WTC11 (cell line): ENCODE results near the gene CCDC183. TPM values are rescaled to one million over a fixed set of nuclear protein-coding genes. Genes with fewer than 3 reads are reported as not detected.

Experiments used
- ATAC-seq: fragments of 200-7000 bp; cut with Tn5 transposase; 2 replicates; pipeline ENCODE4 v1.10.0; 2021; ENCODE audit warnings: mild to moderate bottlenecking, moderate library complexity
- CTCF ChIA-PET: fragments of 300-600 bp; sonication (Branson Sonifier 250); formaldehyde crosslinking; loops from one replicate; lab custom pipeline; 2021; ENCODE audit warnings: antibody characterized with exemption; lab: Charles Lee
- POLR2A ChIA-PET: fragments of 350-600 bp; sonication (Branson Sonifier 250); formaldehyde crosslinking; loops from one replicate; lab custom pipeline; 2021; ENCODE audit warnings: antibody characterized with exemption; lab: Charles Lee
- DNase-seq: peaks from one replicate; pipeline ENCODE4 v3.0.0; 2021; ENCODE audit warnings: low spot score
- H3K27ac Mint-ChIP-seq: 2 replicates; pipeline ENCODE4 v1.8.0; 2021; ENCODE audit warnings: mixed read lengths
- H3K27me3 Mint-ChIP-seq: 2 replicates; pipeline ENCODE4 v1.8.0; 2021; ENCODE audit warnings: low read depth, mild to moderate bottlenecking, moderate library complexity, mixed read lengths
- H3K36me3 Mint-ChIP-seq: 2 replicates; pipeline ENCODE4 v1.8.0; 2021; ENCODE audit warnings: mixed read lengths
- H3K4me1 Mint-ChIP-seq: 2 replicates; pipeline ENCODE4 v1.8.0; 2022; ENCODE audit warnings: mixed read lengths
- H3K4me3 Mint-ChIP-seq: 2 replicates; pipeline ENCODE4 v1.8.0; 2021; ENCODE audit warnings: mild to moderate bottlenecking, moderate library complexity, mixed read lengths
- H3K9me3 Mint-ChIP-seq: 2 replicates; pipeline ENCODE4 v1.8.0; 2021; ENCODE audit warnings: mixed read lengths
- AFF4 ChIP-seq: sonication (generic); formaldehyde crosslinking; IDR thresholded peaks from 2 replicates; pipeline ENCODE4 v1.8.1; 2023; ENCODE audit warnings: mild to moderate bottlenecking, missing genetic modification reagents, borderline replicate concordance
- E2F4 ChIP-seq: sonication (generic); formaldehyde crosslinking; IDR thresholded peaks from 2 replicates; pipeline ENCODE4 v1.8.1; 2022; ENCODE audit warnings: low read depth, mild to moderate bottlenecking, moderate library complexity, missing genetic modification reagents, borderline replicate concordance
- ELF4 ChIP-seq: sonication (generic); formaldehyde crosslinking; IDR thresholded peaks from 2 replicates; pipeline ENCODE4 v1.8.1; 2022; ENCODE audit warnings: low read depth, mild to moderate bottlenecking, moderate library complexity, missing genetic modification reagents
- EMX1 ChIP-seq: fragments of 250-450 bp; sonication (Bioruptor Pico); IDR thresholded peaks from 2 replicates; pipeline ENCODE4 v1.8.0; 2021; ENCODE audit warnings: mild to moderate bottlenecking
- FOXJ3 ChIP-seq: sonication (generic); formaldehyde crosslinking; IDR thresholded peaks from 2 replicates; pipeline ENCODE4 v1.9.0; 2021; ENCODE audit warnings: missing genetic modification reagents, mild to moderate bottlenecking, borderline replicate concordance
- GABPB1 ChIP-seq: sonication (generic); formaldehyde crosslinking; IDR thresholded peaks from 2 replicates; pipeline ENCODE4 v1.8.1; 2023; ENCODE audit warnings: mild to moderate bottlenecking, missing genetic modification reagents
- HMGA2 ChIP-seq: fragments of 250-450 bp; sonication (Bioruptor Pico); IDR thresholded peaks from 2 replicates; pipeline ENCODE4 v1.4.0; 2021; ENCODE audit warnings: mild to moderate bottlenecking, moderate library complexity
- JUN ChIP-seq: sonication (generic); formaldehyde crosslinking; IDR thresholded peaks from 2 replicates; pipeline ENCODE4 v1.8.0; 2023; ENCODE audit warnings: mild to moderate bottlenecking, missing genetic modification reagents
- KAT7 ChIP-seq: sonication (generic); formaldehyde crosslinking; IDR thresholded peaks from 2 replicates; pipeline ENCODE4 v1.8.1; 2023; ENCODE audit warnings: missing genetic modification reagents, mild to moderate bottlenecking, borderline replicate concordance
- MLX ChIP-seq: sonication (generic); formaldehyde crosslinking; IDR thresholded peaks from 2 replicates; pipeline ENCODE4 v1.8.1; 2023; ENCODE audit warnings: mild to moderate bottlenecking, missing genetic modification reagents, moderate library complexity
- NFATC4 ChIP-seq: fragments of 250-450 bp; sonication (Bioruptor Pico); IDR thresholded peaks from 2 replicates; pipeline ENCODE4 v1.9.0; 2021; ENCODE audit warnings: mild to moderate bottlenecking
- NFE2L1 ChIP-seq: sonication (generic); formaldehyde crosslinking; IDR thresholded peaks from 2 replicates; pipeline ENCODE4 v1.8.1; 2023; ENCODE audit warnings: missing genetic modification reagents
- NFYB ChIP-seq: sonication (generic); formaldehyde crosslinking; conservative IDR thresholded peaks from 2 replicates; pipeline ENCODE4 v1.8.0; 2022; ENCODE audit warnings: low read depth, missing genetic modification reagents
- OVOL2 ChIP-seq: fragments of 250-450 bp; sonication (Bioruptor Pico); IDR thresholded peaks from 2 replicates; pipeline ENCODE4 v1.9.0; 2021; ENCODE audit warnings: mild to moderate bottlenecking, borderline replicate concordance
- PRRX2 ChIP-seq: fragments of 250-450 bp; sonication (Bioruptor Pico); IDR thresholded peaks from 2 replicates; pipeline ENCODE4 v1.8.0; 2021; ENCODE audit warnings: mild to moderate bottlenecking
- SMAD3 ChIP-seq: sonication (generic); formaldehyde crosslinking; IDR thresholded peaks from 2 replicates; pipeline ENCODE4 v1.8.0; 2022; ENCODE audit warnings: missing genetic modification reagents, mild to moderate bottlenecking, borderline replicate concordance
- TCF7 ChIP-seq: sonication (generic); formaldehyde crosslinking; IDR thresholded peaks from 2 replicates; pipeline ENCODE4 v1.8.0; 2022; ENCODE audit warnings: mild to moderate bottlenecking, low read depth, missing genetic modification reagents, moderate library complexity
- TEAD1 ChIP-seq: sonication (generic); formaldehyde crosslinking; IDR thresholded peaks from 2 replicates; pipeline ENCODE4 v1.8.0; 2022; ENCODE audit warnings: mild to moderate bottlenecking, missing genetic modification reagents
- TEAD4 ChIP-seq: sonication (generic); formaldehyde crosslinking; IDR thresholded peaks from 2 replicates; pipeline ENCODE4 v1.8.0; 2022; ENCODE audit warnings: mild to moderate bottlenecking, missing genetic modification reagents
- USF1 ChIP-seq: sonication (generic); formaldehyde crosslinking; IDR thresholded peaks from 2 replicates; pipeline ENCODE4 v1.8.0; 2022; ENCODE audit warnings: mild to moderate bottlenecking, missing genetic modification reagents
- ZNF121 ChIP-seq: sonication (generic); formaldehyde crosslinking; IDR thresholded peaks from 2 replicates; pipeline ENCODE4 v1.8.0; 2023; ENCODE audit warnings: missing genetic modification reagents
- ZNF138 ChIP-seq: sonication (generic); formaldehyde crosslinking; conservative IDR thresholded peaks from 2 replicates; pipeline ENCODE4 v1.8.1; 2022; ENCODE audit warnings: mild to moderate bottlenecking, moderate library complexity, missing genetic modification reagents
- ZNF232 ChIP-seq: sonication (generic); formaldehyde crosslinking; IDR thresholded peaks from 2 replicates; pipeline ENCODE4 v1.8.0; 2022; ENCODE audit warnings: mild to moderate bottlenecking, missing genetic modification reagents
- ZNF317 ChIP-seq: sonication (generic); formaldehyde crosslinking; IDR thresholded peaks from 2 replicates; pipeline ENCODE4 v1.8.1; 2023; ENCODE audit warnings: low read depth, mild to moderate bottlenecking, moderate library complexity, missing genetic modification reagents, borderline replicate concordance
- ZNF671 ChIP-seq: fragments of 250-450 bp; sonication (Bioruptor Pico); IDR thresholded peaks from 2 replicates; pipeline ENCODE4 v1.8.0; 2021; ENCODE audit warnings: mild to moderate bottlenecking
- total RNA-seq: library from RNA; stranded (reverse); gene quantifications from 3 replicates; pipeline ENCODE4 v1.2.3, GENCODE V29; 2021
- TF ChIP-seq, protein P1 (sequence below): fragments of 250-450 bp; sonication (Bioruptor Pico); IDR thresholded peaks from 2 replicates; pipeline ENCODE4 v2.1.2; 2022; ENCODE audit warnings: mild to moderate bottlenecking, moderate library complexity
- TF ChIP-seq, protein P2 (sequence below): sonication (generic); formaldehyde crosslinking; IDR thresholded peaks from 2 replicates; pipeline ENCODE4 v1.8.0; 2022; ENCODE audit warnings: mild to moderate bottlenecking, missing genetic modification reagents
- TF ChIP-seq, protein P3 (sequence below): sonication (generic); formaldehyde crosslinking; IDR thresholded peaks from 2 replicates; pipeline ENCODE4 v1.8.1; 2023; ENCODE audit warnings: mild to moderate bottlenecking, missing genetic modification reagents, moderate library complexity

CCDC183 gene
- total RNA-seq, 1 experiment from 2014 or later: 2.1 TPM

DNA sequence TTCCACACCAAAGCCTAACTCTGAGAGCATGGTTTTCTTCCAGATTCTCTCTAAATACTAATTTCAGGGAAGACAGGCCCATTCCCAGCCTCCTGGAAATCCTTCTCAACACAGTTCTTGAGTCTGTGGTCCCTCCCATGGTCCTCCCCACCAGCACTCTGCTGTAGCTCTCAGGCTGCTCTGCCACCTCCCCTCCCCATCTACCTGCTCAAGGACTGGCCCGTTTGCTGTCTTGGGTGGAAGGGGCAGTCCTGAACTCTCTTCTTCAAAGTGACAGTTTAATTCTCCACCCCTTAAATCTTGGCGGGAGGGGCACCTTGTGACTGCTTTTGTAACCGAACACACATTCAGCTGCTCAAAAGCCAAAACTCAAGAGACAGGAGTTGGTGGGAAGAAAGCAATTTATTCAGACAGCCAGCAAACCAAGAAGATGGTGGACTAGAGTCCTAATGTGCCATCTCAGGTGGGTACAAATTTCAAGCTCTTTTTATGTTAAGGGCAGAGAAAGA is 24.2 kb upstream of the CCDC183 start:
- no peak for ATAC-seq
- DNase-seq: no peak
- POLR2A ChIA-PET: no interaction called here
- H3K4me1 Mint-ChIP-seq: peaks cover 5% of the 10 kb centered on the region; the same call in 1 of the 2 replicates
- no peak overlapping the region for H3K27ac Mint-ChIP-seq
- TF ChIP-seq SMAD3 (CRISPR knock-in tag) (no peak), TCF7 (CRISPR knock-in tag) (no peak), AFF4 (CRISPR knock-in tag) (no peak), ZNF121 (no peak), HMGA2 (CRISPR knock-in tag) (no peak), ELF4 (no peak), ZNF317 (CRISPR knock-in tag) (no peak), GABPB1 (no peak), TEAD4 (CRISPR knock-in tag) (no peak), TEAD1 (CRISPR knock-in tag) (no peak), ZNF671 (no peak), ZNF138 (CRISPR knock-in tag) (no peak), KAT7 (no peak), E2F4 (CRISPR knock-in tag) (no peak), JUN (no peak), NFE2L1 (CRISPR knock-in tag) (no peak), FOXJ3 (no peak)
- TF ChIP-seq, protein P1, sequence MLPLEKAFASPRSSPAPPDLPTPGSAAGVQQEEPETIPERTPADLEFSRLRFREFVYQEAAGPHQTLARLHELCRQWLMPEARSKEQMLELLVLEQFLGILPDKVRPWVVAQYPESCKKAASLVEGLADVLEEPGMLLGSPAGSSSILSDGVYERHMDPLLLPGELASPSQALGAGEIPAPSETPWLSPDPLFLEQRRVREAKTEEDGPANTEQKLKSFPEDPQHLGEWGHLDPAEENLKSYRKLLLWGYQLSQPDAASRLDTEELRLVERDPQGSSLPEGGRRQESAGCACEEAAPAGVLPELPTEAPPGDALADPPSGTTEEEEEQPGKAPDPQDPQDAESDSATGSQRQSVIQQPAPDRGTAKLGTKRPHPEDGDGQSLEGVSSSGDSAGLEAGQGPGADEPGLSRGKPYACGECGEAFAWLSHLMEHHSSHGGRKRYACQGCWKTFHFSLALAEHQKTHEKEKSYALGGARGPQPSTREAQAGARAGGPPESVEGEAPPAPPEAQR (CRISPR knock-in tag): no peak
- TF ChIP-seq, protein P2, sequence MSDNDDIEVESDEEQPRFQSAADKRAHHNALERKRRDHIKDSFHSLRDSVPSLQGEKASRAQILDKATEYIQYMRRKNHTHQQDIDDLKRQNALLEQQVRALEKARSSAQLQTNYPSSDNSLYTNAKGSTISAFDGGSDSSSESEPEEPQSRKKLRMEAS (CRISPR knock-in tag): no peak
- H3K4me3 Mint-ChIP-seq: no peak overlapping the region
- peaks cover 11% of the 10 kb centered on the region for H3K36me3 Mint-ChIP-seq
- H3K27me3 Mint-ChIP-seq: peaks cover 15% of the 10 kb centered on the region
- CTCF ChIA-PET: interaction anchor here (1.3 kb wide), 1 partner anchor 14 kb away, joined by 5 read pairs; the partner anchor contains the start of gene LCN8
- peaks cover 14% of the 10 kb centered on the region for H3K9me3 Mint-ChIP-seq

DNA sequence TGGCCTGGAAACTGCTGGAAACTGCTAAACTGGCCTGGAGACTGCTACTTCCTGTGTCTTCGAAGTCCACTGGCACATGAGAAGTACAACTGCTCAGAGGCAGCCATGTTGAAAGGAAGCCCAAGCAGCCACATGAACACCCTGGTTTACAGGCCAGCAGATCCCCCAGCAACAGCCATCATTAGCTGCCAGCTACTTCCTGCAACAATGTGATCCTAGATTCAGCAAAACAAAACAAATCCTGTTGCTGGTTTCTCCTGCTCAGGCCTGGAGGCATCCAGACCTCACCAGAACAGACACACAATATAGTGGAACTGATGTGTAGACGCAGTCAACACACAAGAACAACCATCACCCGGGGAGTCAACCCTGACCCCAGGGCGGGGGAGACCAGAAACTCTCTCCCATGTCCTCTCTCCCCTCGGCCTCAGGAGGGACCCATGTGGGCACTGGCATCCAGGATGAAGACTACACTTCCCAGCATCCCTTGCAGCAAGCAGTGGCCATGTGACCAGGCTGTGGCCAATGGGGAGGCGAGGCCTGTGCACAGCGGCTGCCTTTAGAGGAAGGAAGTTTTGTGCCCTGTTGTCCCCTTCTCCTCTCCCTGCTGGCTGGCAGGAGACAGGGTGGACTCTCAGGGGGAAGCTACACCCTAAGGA is 22.6 kb upstream of the CCDC183 start:
- H3K36me3 Mint-ChIP-seq: peaks cover 11% of the 10 kb centered on the region

More for the DNA sequence above, 22.6 kb upstream of the CCDC183 start:
- Mint-ChIP-seq H3K27ac (no peak overlapping the region), H3K4me1 (peaks cover 5% of the 10 kb centered on the region; the same call in 1 of the 2 replicates), H3K9me3 (peaks cover 21% of the 10 kb centered on the region)
- peak; percentile 95 for ATAC-seq
- peak; percentile 63 for DNase-seq
- TF ChIP-seq PRRX2 (CRISPR knock-in tag): no peak
- no peak for TF ChIP-seq ZNF232 (CRISPR knock-in tag)
- TF ChIP-seq EMX1 (CRISPR knock-in tag): no peak
- TF ChIP-seq OVOL2 (CRISPR knock-in tag): no peak
- TF ChIP-seq, protein P3, sequence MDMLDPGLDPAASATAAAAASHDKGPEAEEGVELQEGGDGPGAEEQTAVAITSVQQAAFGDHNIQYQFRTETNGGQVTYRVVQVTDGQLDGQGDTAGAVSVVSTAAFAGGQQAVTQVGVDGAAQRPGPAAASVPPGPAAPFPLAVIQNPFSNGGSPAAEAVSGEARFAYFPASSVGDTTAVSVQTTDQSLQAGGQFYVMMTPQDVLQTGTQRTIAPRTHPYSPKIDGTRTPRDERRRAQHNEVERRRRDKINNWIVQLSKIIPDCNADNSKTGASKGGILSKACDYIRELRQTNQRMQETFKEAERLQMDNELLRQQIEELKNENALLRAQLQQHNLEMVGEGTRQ (CRISPR knock-in tag): peak; percentile 98
- TF ChIP-seq NFYB: peak; percentile 92
- TF ChIP-seq USF1 (CRISPR knock-in tag): peak; percentile 98
- no peak for TF ChIP-seq NFATC4 (CRISPR knock-in tag)
- TF ChIP-seq TEAD4 (CRISPR knock-in tag): no peak
- no peak for TF ChIP-seq FOXJ3
- TF ChIP-seq MLX (CRISPR knock-in tag): no peak
- TF ChIP-seq, all 79 proteins: peak for 3
- peaks cover 20% of the 10 kb centered on the region for H3K27me3 Mint-ChIP-seq
- POLR2A ChIA-PET: no interaction called here
- H3K4me3 Mint-ChIP-seq: no peak overlapping the region
- CTCF ChIA-PET: no interaction called here
